ENCODE data around the gene DYRK2.

The DYRK2 gene

DNA sequence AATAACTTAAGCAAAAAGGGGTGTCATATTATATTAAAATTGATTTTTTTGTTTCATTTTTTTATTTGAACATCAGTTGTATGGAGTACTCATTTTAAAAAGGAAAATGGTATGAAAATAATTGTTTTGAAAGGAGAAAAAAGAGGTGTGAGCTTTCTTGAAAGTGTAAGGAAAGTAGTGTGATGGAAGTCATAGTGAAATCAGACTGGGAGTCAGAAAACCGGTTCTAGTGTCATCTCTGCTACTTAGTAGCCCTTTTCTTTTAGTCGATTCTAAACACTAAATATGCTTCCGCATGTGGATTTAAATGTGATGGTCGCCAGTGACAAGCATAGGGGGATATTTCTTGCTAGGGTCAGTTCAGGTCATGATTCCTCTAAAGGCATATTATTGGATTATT lies 1.8 kb upstream of the DYRK2 start:
- no peak for DNase-seq (ENCODE audit: low read depth)

GRCh38 chr12:67647181-67647798 lies 1.3 kb upstream of the DYRK2 start:
- DNase-seq (ENCODE audit: low read depth) = no peak

DNA sequence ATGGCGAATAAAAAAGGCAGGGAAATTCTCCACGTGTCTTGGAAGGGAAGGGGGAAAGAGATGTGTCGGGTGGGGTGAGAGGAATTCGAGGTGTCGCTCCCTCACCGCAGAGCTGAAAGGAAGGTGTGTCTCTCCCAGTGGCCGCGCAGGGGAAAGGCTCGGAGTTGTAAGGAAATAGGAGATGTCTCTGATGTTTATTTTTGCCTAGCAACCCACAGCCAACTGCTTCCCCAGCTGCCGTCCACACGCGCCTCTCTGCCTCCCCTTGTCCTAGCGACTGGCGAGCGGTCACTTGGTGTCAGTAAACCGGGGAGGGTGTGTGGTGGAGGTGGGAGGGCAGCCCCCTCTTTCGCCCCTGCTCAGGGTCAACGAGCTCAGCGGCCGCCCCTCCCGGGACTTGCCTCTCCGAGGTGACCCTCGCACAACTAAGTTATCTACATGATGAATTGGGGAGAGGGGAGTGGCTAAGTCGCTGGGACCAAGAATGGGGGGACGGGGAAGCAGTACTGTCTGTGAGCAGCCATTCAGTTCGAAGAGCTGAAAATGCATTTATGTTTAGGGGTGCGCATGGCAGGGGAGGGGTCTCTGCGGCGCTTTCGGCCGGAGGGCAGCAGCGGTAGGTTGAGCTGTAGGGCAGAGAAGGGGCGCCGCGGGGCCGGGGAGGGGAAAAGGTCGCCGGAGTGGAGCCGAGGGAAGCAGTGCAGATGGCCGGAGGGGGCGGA lies 585 bp upstream of the DYRK2 start:
- peak; percentile 8 for DNase-seq (ENCODE audit: low read depth)

DNA sequence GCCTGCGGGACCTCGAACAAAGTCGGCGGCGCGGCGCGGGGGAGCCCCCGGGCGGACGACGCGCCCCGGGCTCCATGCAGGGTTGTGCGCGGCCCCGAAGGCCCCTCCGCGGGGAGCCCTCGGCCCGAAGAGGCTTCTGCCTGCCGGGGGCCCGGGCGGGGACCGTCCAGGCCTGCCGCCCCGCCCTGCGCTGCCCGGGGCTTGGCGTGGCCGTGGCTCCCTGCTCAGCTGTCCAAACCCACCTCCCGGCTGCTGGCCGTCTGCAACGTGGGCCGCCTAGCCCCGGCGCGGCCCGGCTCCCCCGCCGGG lies 670 bp downstream of the DYRK2 start:
- DNase-seq (ENCODE audit: low read depth) = peak; percentile 20

GRCh38 chr12:67649570-67650387 lies 1.2 kb downstream of the DYRK2 start:
- peak; percentile 35 for DNase-seq (ENCODE audit: low read depth)

GRCh38 chr12:67650388-67651131 lies 2.0 kb downstream of the DYRK2 start:
- DNase-seq (ENCODE audit: low read depth) = no peak

DNA sequence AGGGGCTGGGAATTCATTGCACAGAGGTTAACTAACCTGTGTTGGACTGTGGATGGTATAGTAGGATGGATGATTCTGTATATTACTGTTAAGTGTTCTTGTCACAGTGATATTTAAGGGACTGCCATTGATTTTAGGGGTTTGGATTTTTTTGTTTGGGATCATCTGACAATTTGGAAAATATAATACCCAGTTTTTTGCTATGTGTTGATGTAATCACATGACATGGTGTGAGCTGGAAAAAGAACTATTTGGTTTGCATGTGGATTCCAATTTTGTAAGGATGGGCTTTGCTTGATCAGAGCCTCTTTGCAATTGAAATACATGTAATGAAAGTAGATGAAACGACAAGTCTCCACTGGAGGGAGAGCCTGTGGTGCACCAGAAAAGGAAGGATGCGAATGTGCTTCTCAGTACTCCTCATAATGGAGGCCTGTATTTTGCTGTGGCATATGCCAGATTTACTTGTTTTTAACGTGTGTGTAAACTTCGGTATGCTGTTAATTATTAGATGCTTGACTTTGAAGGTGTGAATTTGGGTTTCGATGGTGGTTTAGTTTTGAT lies 2.7 kb downstream of the DYRK2 start:
- DNase-seq (ENCODE audit: low read depth) = no peak

- DNase-seq (ENCODE audit: low read depth) = no peak
Observed at GRCh38 chr12:67655829-67656228, 7.3 kb downstream of the DYRK2 start.

DNA sequence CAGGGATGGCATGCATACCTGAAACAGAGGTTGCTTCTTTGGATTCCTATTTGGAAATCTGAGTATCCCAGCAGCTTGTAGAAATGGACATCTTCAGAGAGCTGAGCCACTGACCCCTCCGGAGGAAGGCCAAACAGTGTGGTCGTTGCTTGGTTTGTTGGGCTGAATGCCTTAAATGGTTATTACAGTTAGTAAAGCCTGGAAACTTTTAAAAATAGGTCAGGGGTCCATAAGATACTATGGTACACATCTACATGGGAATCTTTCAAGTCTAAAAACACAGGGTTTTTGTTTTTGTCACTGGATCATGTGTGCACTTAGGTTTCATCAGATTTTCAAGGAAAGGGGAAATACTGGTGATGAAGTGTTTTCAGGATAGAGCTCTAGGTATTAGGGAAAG lies 7.7 kb downstream of the DYRK2 start:
- DNase-seq (ENCODE audit: low read depth) = no peak

DNA sequence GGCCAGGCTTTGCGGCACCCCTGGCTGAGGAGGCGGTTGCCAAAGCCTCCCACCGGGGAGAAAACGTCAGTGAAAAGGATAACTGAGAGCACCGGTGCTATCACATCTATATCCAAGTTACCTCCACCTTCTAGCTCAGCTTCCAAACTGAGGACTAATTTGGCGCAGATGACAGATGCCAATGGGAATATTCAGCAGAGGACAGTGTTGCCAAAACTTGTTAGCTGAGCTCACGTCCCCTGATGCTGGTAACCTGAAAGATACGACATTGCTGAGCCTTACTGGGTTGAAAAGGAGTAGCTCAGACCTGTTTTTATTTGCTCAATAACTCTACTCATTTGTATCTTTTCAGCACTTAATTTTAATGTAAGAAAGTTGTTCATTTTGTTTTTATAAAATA lies 9.9 kb downstream of the DYRK2 start:
- DNase-seq (ENCODE audit: low read depth) = no peak

DNA sequence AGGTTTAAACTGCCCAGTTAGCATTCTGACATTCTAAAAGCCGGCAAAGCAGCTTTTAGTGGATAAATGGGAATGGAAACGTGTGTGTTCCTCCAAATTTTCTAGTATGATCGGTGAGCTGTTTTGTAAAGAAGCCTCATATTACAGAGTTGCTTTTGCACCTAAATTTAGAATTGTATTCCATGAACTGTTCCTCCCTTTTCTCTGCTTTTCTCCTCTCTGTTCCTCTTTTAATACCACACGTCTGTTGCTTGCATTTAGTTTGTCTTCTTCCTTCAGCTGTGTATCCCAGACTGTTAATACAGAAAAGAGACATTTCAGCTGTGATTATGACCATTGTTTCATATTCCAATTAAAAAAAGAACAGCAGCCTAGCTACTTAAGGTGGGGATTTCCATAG lies 10.7 kb downstream of the DYRK2 start:
- DNase-seq (ENCODE audit: low read depth) = no peak

- DNase-seq (ENCODE audit: low read depth) = no peak
Observed at GRCh38 chr12:67661311-67662021, 12.9 kb downstream of the DYRK2 start.

- DNase-seq (ENCODE audit: low read depth) = no peak
Observed at GRCh38 chr12:67662910-67663538, 14.5 kb downstream of the DYRK2 start.

GRCh38 chr12:67664171-67664570 lies 15.6 kb downstream of the DYRK2 start:
- DNase-seq (ENCODE audit: low read depth) = no peak

DNA sequence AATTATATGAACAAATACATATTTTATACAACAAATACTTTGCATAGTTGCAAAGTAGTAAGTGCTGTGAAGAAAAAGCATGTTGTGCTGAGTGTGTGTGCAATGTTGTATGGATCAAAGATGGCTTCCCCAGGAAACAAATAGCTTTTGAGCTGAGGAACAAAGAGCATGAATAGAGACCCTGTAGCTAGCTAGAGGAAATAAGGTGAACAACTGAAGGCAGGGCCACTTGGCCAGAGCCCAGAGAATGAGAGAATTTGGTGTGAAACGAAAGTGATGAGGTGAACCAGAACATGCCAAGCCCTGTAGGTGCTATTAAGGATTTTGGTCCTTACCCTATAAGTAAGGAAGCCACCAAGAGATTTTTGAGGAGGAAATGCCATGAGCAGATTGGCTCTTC lies 17.1 kb downstream of the DYRK2 start:
- DNase-seq (ENCODE audit: low read depth) = no peak

DNA sequence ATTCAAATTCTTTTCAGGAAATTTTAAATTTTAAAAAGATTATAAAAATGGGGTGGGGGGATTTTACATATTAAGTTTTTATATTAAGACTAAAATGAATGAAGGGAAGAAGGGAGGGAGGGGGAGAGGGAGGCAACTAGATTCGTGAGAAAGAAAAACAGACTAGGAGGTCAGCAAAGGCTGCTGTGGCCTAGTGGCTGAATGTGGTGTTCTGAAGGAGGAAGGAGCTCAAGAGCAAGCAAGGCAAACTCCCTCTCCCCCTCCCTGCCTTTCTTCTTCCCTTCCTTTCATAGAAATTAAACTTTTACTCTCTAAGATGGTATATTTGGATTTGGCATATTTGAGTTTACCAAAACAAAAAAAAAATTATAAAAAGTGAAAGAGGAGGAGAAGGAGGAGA lies 18.1 kb downstream of the DYRK2 start:
- no peak for DNase-seq (ENCODE audit: low read depth)

GRCh38 chr12:67667276-67668073 lies 18.9 kb downstream of the DYRK2 start:
- DNase-seq (ENCODE audit: low read depth) = no peak

DNA sequence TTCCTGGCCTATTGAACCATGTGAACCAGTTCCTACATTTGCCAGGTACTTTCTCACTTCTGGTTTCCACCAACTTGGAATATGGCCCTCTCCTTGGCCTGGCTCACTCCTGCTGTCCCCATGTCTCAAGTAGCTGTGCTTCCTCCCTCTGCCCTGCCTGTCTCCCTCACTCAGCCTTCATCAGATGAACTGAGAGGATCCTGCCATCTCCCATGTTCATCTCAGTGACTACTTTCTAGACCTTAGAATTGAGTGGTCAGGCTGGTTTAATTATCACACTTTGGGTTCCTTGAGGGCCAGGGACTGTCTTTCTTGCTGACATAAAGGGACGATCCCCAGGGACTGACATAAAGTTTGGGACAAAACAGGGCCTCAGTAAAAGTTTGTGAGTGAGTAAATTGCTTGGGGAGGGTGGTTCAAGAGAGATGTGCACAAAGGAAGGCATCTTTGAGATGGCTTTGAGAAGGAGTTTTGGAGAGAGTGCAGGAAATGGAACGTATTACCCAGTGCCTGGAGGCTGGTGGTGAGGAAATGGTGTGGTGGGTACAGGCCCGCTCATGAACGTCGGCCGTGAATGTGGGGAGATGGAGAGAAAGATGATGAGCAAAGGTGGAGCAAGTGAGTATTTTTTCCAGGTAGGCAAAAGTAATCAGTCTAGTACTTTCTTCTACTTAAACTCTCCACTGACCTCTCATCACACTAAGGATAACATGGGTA lies 20.8 kb downstream of the DYRK2 start:
- no peak for DNase-seq (ENCODE audit: low read depth)

DNA sequence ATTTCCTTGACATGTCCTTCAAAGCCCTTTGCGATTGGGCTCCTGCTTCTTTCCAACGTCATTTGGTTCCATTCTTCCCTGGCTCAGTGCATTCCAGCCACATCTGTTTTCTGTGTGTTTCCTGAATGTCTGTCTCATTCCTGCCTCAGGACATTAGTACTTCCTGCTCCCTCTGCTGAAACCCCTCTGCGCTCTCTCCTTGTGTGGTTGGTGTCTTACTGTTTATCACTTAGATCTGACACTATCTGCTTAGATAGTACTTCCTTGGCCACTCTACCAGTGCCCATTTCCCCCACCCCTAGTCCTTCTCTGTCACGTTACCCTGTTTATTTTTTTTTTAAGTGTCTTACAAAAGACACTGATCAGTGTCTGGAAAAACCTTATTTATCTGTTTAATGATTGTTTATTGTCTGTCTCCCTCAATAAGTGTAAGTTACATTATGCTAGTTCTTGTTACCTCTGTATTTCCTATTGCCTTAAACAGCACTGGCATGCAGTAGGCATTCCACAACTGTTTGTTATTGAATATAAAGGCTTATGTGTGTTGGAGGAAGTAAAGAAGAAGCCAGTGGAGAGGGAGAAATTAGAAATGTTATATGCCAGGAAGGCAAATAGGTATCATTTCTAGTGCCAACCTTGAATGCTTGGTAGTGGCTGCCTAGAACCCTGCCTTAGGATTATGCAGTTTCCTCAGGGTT lies 21.5 kb downstream of the DYRK2 start:
- no peak for DNase-seq (ENCODE audit: low read depth)
